Sciatic nerve (tissue), 2 donors: ENCODE results near the gene SEPHS1. TPM values are rescaled to one million over a fixed set of nuclear protein-coding genes. Genes with fewer than 3 reads are reported as not detected.
"Not testable (repeated sequence)": the region's sequence is repeated elsewhere in the genome, so short reads cannot be mapped to it uniquely, and the experiment has no call there.

Source experiments
- ATAC-seq: fragments of 200-7000 bp; cut with Tn5 transposase; one replicate; pipeline ENCODE4 v1.9.1; 2020; ENCODE audit warnings: mild to moderate bottlenecking, moderate library complexity
- DNase-seq: peaks from one replicate; pipeline ENCODE4 v3.0.0-alpha.2; 2020; ENCODE audit warnings: low spot score
- intact Hi-C: fragments of 100-400 bp; cut with DNase I; formaldehyde crosslinking; loops from one replicate; pipeline ENCODE4 v1.14.2; 2022
- total RNA-seq: library from RNA; stranded (reverse); fragmentation: NEBNext Ultra II Directional; extraction: Animal tissue kit (Norgen Biotek cat#: 25700); gene quantifications from one replicate; pipeline ENCODE4 v1.2.1, GENCODE V29; 2021
- donor health status: DM: no; HTN: no; CAD: no.
- donor health status: DM: no; HTN: no; CAD: no.

Gene SEPHS1, protein sequence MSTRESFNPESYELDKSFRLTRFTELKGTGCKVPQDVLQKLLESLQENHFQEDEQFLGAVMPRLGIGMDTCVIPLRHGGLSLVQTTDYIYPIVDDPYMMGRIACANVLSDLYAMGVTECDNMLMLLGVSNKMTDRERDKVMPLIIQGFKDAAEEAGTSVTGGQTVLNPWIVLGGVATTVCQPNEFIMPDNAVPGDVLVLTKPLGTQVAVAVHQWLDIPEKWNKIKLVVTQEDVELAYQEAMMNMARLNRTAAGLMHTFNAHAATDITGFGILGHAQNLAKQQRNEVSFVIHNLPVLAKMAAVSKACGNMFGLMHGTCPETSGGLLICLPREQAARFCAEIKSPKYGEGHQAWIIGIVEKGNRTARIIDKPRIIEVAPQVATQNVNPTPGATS
- total RNA-seq: 34.8 TPM

DNA sequence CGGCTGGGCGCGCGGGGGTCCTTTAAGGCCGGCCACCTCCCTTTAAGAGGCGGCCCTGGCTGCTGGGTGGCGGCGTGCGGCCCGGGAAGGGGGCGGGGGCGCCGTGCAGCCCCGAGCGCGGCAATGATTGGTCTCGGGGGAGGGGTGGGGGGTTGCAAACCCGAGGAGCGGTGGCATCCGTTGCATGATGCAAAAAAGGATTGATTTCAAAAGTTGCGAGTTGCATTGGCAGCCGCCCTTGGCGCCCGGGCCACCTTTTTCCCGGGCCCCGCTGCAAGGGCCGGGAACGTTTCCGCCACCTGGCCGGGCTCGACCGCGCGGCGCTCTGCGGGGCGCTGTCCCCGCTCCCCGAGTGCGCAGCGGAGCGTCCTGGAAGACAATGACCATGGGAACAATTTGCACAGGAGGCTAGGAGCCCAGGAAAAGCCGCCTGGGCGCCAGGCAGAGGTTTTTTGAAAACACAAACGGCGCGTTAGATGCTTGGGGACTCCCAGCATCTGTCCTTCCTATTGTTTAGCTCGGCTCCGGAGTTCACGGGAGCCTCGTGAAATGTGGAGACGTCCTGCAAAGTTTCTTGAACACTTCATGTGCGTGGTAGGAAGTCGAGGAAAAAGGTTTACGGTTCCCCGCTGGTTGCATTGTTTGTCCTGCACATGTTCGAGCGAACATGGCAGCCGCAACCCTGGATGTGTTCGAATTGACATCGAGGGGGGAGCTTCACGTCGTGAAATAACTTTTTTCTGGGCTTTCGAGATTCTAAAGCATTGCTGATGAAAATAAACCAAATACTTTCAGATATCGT lies at the start of gene SEPHS1:
SEPHS1 (minus strand) TSS at position 78 of the 802 bp plus-strand sequence. CDS start 3,343 bp downstream, outside the sequence.
- peak; percentile 82 for DNase-seq
- ATAC-seq: peak; percentile 67
- intact Hi-C loops: no loop called here

DNA sequence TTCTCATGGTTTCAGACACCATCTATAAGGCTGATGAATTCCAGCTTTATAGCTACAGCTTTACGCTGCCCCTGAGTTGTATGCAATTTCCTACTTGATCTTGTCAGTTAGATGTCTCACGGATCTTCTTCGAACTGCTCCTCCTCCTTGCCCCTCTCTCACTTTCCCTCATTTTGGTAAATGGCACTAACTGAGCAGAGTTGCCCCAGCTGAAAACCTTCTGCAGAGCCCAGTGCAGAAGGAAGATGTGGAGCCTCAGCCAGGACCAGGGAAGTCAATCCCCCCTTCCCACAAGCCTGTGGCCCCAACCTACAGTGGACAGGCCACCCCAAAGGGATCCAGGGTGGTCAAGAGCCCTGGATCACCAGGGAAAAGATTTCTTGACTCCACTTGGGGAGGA lies 49.0 kb upstream of the SEPHS1 start:
- DNase-seq: no peak
- intact Hi-C loops: no loop called here
- ATAC-seq: no peak

DNA sequence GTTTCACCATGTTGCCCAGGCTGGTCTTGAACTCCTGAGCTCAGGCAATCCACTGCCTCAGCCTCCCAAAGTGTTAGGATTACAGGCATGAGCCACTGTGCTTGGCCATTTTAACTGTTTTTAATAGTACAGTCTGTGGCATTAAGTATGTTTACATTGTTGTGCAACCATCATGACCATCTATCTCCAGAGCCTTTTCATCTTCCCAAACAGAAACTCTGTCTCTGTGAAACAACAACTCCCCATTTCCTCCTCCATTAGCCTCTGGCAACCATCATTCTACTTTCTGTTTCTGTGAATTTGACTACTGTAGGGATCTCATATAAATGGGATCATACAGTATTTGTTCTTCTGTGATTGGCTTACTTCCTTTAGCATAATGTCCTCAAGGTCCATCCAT lies 48.3 kb upstream of the SEPHS1 start:
- ATAC-seq (no peak), DNase-seq (no peak)
- intact Hi-C loops: no loop called here

DNA sequence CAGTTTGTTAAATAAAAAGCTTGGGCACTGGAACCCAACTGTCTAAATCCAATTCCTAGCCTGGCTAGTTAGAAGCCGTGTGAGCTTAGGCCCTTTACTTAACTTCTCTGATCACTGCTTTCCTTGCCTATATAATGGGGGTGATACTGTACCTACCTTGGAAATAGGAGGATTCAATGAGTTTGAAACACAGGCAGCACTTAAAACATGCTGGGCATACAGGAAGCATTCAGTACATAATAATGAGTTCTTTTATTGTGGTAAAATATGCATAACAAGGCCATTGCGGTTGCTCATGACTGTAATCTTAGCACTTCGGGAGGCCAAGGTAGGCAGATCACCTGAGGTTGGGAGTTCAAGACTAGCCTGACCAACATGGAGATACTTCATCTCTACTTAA lies 47.4 kb upstream of the SEPHS1 start:
- DNase-seq (no peak), ATAC-seq (no peak)
- intact Hi-C loops: no loop called here

DNA sequence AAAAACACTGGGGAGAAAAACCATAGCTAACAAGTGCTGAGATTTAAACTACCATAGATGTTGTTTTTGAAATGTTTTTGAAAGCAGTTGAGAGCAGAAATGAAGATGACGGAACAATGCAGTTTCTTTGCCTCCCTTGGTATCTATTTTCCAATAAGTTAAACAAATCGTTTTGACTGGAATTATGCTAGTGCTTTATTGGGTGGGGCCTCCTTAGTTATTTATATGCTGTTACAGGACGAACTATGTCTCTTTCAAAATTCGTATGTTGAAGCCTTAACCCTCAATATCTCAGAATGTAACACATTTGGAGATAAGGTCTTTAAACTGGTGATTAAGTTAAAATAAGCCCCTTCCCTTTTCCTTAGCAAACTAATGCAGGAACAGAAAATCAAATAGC lies 45.5 kb upstream of the SEPHS1 start:
- DNase-seq: no peak
- ATAC-seq: no peak
- intact Hi-C loops: no loop called here

- ATAC-seq: no peak
- DNase-seq: no peak
- intact Hi-C loops: no loop called here
Observed at GRCh38 chr10:13392701-13393100, 44.6 kb upstream of the SEPHS1 start.

DNA sequence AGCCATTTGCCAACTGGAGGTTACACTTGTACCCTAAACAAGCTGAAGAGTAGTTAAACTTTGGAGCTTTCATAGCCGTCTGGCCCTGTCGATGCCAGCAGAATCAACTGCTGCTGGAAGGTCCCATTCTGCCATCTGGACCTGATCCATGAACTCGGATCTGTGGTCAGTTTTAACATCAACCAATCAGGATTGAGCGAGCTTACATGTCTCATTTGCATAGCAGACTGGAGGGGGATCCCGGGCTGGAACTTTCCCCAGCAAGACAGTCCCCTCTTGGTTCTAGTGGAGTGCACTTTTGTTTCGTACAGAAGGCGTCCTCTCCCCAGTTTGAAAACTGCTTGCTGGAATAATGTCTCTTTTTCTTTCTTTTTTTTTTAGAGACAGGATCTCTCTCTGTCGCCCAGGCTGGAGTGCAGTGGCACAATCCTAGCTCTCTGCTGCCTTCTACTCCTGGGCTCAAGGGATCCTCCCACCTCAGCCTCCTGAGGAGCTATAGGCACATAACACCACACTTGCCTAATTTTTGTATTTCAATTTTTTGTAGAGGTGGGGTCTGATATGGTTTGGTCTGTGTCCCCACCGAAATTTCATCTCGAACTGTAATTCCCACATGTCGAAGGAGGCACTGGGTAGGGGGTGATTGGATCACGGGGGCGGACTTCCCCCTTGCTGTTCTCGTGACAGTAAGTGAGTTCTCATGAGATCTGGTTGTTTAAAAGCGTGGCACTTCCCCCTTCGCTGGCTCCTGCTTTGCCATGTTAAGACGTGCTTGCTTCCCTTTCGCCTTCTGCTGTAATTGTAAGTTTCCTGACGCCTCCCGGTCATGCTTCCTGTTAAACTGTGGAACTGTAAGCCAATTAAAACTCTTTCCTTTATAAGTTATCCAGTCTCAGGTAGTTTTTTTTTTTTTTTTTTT lies 42.8 kb upstream of the SEPHS1 start:
- intact Hi-C loops: no loop called here
- DNase-seq: no peak
- ATAC-seq: peak; percentile 22

DNA sequence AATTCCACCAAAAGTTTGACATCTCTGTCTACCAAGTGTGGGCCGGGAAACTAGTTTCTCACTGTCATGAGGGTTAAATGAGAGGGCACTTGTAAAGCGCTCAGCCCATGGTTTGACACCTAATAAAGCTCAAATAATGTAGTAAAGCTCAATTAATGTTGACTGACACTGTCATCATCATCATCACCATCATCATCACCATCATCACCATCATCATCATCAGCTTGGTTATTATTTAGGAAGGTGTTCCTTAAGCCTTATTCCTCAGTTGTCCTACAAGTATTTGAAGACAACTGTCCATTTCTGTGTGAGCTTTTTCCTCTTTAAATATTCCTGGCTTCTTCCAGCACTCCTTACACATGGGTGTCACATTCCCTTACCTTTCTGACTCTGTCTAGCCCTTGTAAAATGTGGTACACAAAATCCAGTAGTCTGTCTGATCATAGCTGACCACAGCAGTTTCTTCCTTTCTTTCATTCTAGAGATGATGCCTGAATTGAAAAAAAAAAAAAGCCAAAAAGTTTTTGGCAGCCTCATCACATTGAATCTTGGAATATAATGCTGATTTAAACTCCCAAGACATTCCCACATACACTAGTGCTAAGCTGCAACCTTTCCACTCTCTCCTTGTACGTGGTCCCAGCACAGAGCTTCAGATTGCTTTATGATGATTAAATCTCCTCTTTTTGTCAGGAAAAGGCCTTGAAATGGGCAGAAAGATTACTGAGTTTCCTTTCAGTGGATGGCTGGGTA lies 40.6 kb upstream of the SEPHS1 start:
- no peak for DNase-seq
- ATAC-seq: no peak
- intact Hi-C loops: no loop called here

GRCh38 chr10:13386021-13386420 lies 37.9 kb upstream of the SEPHS1 start:
- no peak for ATAC-seq
- no peak for DNase-seq
- intact Hi-C loops: no loop called here

DNA sequence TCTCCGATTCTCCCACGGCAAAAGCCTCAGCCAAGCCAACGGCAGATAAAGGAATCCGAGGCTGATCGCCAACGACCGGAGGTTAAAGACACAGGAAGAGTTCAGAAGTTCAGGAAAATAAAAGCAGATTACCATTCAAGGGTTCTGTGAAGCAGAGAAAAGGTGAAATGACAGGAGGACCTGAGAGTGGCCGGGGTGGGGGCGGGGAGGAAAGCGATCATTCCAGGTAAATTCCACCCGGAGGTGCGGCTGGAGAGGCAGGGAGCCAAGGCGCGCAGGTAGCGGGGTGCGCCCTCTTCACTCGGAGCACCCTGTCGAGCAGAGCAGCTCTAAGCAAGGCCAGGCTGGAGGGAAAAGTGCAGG lies 35.3 kb upstream of the SEPHS1 start:
- no peak for ATAC-seq
- DNase-seq: no peak
- intact Hi-C loops: no loop called here

DNA sequence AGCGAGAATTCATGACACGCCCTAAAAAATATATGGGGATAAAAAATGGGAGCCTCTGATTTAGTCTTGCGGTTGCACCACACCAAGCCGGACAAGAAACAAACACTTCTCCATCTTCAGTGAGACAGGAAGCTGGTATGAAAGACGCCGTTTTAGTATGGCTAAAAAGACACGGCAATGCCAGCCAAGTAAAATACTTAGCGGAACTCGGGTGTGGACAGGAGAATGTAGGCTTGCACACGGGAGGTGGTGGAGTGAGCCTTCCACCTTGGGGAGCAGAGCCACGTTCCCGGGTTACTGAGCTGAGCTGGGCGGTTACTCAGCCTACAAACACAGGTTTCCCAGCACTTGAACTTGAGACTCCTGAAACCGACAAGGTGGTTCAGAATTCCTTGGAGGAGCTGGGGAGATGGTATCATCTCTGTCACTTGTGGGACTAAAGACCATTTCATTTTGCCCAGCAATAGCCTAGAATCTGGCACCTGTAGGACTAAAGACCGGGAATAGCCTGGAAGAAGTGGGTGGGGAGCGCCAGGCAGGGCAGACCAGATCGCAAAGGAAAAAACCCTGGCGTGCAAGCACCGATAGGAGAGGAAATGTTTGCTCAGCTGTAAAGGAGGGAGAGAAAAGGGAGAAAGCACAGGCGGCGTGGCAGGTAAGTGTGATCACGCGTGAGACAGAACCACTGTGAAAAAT lies 34.8 kb upstream of the SEPHS1 start:
- ATAC-seq (peak; percentile 10), DNase-seq (no peak)
- intact Hi-C loops: no loop called here

DNA sequence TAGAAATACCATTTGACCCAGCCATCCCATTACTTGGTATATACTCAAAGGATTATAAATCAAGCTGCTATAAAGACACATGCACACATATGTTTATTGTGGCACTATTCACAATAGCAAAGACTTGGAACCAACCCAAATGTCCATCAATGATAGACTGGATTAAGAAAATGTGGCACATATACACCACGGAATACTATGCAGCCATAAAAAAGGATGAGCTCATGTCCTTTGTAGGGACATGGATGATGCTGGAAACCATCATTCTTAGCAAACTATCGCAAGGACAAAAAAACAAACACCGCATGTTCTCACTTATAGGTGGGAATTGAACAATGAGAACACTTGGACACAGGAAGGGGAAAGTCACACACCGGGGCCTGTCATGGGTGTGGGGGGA lies 31.0 kb upstream of the SEPHS1 start:
- DNase-seq, intact Hi-C loops: not testable (repeated sequence)

DNA sequence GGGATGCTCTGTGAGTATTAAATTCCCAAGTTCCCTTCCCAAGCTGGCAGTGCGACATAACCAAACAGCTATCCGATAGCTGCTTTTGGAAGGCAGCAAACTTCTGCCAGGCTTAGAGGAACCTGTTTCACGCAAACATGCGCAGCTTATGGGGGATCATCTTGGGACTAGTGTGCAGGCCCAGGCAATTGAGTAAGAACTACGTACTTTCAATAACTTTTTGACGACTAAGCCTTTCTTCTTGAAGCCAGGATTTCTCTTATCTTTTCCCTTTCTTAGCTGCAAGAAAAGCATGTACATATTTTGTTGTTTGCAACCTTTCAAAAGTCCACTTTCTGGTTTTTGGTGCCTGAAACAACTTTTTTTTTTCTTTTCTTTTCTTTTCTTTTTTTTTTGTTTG lies 28.7 kb upstream of the SEPHS1 start:
- no peak for ATAC-seq
- intact Hi-C loops: no loop called here
- no peak for DNase-seq

More for the DNA sequence above, 31.0 kb upstream of the SEPHS1 start:
- ATAC-seq: not testable (repeated sequence)

GRCh38 chr10:13376297-13376696 lies 28.2 kb upstream of the SEPHS1 start:
- intact Hi-C loops: no loop called here
- ATAC-seq (no peak), DNase-seq (no peak)

- DNase-seq (no peak), ATAC-seq (no peak)
- intact Hi-C loops: no loop called here
Observed at GRCh38 chr10:13375791-13376190, 27.7 kb upstream of the SEPHS1 start.

- no peak for DNase-seq
- intact Hi-C loops: no loop called here
- ATAC-seq: no peak
Observed at GRCh38 chr10:13373644-13374043, 25.6 kb upstream of the SEPHS1 start.

- intact Hi-C loops: no loop called here
- ATAC-seq (no peak), DNase-seq (no peak)
Observed at GRCh38 chr10:13372524-13372923, 24.4 kb upstream of the SEPHS1 start.

DNA sequence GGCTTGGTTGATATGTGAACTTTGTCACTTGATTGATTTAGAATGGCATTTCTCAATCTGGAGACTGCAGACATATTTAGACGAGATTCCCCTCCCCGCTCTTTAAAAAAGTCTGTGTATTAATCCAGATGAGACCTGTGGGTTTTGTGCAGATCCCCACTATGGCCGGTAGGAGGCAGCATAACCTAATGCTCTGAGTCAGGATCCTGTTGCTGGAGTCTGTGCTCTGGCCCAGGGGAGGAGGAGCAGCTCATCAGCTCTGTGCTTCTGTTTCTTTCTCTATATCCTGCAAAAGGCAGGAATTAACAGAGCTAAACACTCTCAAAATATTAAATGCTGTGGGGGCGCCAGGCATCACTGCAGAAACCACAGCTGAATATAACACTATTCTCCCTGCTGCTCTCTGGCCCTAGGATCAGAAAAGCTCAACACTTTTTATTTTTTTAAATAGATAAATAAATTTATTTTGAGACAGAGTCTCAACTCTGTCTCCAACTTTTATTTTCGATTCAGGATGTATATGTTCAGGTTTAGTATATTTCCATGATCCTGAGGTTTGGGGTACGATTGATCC lies 23.9 kb upstream of the SEPHS1 start:
- ATAC-seq: peak; percentile 91
- DNase-seq: peak; percentile 73
- intact Hi-C loops: no loop called here
